GM18526 (cell line): ENCODE results near the gene GRM8.

Experiments
- POLR2A ChIP-seq: IDR thresholded peaks from 3 replicates; pipeline ENCODE4 v1.6.1; 2011; ENCODE audit not compliant: insufficient read length; ENCODE audit errors: extremely low read depth

GRM8 gene

DNA sequence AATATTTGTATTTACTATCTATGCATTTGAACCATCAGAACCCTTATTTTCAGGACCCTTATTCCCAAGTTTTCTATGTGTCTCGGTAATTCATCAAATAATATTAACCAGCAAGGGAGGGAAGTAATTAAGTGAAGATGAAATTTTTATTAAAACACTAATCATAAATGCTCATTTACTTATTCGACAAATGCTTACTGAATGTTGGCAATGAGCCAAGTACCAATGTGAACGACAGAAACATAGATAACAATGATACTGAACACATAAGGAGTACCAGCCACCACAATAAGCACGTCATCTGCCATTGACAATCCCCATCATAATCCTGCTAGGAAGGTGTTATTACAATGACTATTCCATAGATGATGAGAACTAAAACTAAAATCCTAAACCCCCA is 45.5 kb downstream of the GRM8 start:
- no peak for TF ChIP-seq POLR2A

DNA sequence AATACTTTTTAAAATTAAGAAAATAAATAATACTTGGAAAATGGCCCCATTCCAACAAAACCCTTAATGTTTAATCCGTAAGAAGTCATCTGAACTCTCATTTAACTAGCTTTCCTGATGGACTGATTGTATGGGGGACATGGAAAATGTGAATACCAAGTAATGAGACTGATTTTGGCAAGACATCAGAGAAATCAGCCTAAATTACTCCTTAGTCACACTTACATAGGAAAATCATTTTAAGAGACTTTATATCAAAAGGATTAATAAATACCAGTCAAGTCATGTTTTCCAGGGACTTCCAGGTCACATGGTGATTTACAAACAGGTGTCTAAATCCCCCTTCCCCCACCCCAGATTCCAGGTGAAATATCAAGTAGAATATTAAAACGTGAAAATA is 58.2 kb downstream of the GRM8 start:
- no peak for TF ChIP-seq POLR2A

DNA sequence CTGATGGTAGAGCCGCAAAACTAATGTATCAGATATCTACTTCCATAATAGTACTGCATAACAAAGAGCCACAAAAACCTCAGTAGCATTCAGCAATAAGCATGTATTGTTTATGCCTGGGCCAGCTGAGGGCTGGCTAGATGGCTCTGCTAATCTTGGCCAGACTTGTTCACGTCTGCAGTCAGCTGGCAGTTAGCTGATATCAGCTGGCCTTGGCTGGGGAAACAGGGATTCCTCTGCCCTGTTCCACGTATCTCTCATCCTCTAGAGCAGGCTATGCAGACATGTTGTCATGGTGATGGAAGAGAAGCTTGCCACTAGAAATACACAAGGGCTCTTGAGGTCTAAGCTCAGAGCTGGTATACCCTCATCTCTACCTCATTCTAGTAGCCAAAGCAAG is 62.9 kb downstream of the GRM8 start:
- TF ChIP-seq POLR2A, result no peak

DNA sequence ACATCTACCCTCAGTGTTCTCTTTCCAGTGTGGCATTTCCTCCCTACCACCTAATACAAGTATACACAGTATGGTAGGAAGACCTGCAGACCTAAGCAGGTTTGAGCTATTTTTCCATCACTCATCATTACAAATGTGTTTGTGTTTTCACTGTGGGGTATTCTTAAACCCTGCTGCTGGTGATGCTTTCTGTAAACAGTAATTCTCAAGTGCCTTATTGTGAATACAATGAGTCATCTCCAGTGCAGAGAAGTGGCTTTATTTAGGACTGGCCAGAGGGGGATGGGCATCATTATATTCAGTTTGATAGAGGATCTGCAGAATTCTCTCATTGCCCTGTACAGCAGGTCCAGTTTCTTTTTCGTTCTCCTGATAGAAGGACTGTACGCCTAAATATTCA is 63.7 kb downstream of the GRM8 start:
- no peak for TF ChIP-seq POLR2A

DNA sequence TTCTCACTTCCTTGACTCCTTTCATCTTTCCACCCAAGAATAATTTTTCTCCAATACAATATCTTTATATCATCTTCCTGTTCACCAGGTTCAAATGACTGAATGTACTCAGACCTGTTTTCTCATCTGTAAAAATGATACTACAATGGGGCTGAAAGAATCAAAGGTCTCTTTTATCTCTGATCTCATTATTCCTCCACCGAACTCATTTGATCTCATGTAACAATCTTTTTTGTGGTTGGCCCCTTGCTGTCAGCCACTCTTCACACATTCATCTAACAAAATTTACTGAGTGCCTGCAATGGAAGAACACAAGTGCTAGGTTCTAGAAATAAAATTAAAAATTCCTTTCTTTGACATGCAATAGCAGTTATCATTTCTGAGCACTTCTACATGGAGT is 65.0 kb downstream of the GRM8 start:
- TF ChIP-seq POLR2A, result no peak

DNA sequence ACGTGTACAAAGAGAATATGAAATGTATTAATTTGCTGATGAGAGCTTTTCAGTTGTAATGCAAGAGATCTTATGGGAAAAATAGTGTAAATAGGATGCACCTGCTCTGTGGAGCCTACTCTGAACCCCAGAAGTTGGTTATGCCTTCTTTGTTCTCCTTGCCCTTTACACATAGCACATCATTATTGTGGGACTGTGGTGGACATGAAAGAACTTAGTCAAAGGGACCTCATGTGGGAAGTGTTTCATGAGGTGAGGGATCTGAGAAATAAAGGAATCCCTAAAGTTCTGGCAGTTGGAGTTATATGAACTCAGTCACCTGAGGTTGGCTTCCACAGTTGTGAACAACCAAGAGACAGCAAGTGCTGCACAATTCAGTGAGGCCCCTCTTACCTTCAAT is 66.1 kb downstream of the GRM8 start:
- no peak for TF ChIP-seq POLR2A

DNA sequence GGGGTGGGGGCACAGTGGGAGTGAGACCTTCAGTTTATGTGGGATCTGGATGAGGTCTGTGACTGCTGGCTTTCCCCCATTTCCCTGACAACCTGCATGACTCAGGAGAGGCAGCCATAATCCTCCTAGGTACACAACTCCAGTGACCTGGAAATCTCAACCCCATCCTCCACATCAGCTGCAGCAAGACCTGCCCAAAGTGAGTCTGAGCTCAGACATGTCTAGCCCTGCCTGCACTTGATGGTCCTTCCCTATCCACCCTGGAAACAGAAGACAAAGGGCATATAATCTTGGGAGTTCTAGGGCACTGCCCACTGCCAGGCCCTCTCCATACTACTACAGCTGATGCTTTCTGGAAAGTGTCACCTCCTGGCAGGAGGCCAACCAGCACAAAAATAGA is 75.6 kb downstream of the GRM8 start:
- no peak for TF ChIP-seq POLR2A

DNA sequence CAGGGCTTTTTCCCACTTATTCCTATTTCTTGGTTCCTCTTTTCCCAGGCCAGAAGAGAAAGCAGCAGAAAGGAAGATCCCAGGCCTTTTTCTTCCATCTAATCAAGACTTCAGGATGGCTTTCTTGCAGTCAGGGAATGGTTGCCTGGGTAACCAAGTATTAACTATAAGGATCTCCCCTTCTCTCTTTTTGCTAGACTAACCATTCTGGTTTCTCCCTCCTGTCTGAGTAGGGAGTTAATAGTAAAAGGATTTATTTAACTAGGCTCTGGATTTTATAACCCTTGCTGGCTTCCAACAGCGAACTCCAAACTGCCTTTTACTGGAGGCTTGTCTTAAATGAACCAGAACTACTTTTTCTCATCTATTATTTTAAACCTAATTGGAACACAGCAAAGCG is 90.4 kb downstream of the GRM8 start:
- no peak for TF ChIP-seq POLR2A

DNA sequence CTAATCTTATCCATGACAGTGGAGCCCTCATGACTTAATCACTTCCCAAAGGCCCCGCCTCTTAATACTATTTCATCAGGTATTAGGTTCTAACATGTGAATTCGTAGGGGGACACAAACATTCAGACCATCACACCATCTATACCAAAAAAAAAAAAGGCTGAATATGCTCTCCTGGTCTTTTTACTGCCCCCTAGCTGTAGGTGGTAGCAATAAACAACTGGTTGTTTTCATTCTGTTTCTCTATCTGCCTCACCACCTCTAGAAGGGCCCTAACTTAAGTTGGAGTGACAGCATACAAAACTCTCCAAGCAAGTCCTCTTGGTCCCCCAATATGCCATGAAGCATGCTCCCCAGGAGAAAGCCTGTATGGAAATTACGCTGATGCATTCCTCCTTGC is 94.1 kb downstream of the GRM8 start:
- no peak for TF ChIP-seq POLR2A

DNA sequence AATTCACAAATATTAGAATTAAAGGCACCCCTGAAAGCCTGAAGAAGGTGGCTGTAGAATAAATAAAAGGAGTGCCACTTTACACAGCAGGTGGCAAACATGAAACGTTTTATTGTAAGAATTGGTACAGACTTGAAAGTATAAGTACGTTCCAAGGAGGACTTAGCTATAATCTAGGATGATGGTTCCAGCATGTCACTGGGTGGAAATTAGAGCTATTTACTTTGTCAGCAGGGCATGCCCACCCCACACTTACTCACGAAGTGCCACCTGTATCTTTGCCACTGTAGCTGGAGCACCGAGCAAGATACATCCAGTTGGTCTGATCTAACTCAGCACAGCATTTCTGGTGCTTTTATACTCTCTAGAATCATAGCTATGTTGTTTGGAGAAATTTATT is 97.8 kb downstream of the GRM8 start:
- TF ChIP-seq POLR2A, result no peak

DNA sequence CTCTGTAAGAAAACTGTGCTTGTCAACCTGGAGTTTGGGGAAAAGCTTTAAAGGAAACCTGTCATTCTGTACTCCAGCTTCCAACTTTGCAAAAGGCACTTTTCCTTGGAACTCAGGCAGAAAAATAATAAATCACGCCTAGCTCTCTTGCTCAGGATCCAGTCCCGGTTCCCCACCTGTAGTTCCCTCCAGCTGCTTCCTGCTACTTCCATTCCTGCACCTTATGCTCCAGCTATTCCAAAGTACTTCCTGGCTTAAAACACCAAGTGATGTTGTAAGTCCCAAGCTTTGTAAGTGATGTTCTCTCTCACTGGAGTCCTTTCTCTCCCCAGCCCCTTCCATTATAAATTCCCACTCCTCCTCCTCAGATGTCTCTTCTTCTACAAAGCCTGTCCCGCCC is 98.6 kb downstream of the GRM8 start:
- TF ChIP-seq POLR2A, result no peak

DNA sequence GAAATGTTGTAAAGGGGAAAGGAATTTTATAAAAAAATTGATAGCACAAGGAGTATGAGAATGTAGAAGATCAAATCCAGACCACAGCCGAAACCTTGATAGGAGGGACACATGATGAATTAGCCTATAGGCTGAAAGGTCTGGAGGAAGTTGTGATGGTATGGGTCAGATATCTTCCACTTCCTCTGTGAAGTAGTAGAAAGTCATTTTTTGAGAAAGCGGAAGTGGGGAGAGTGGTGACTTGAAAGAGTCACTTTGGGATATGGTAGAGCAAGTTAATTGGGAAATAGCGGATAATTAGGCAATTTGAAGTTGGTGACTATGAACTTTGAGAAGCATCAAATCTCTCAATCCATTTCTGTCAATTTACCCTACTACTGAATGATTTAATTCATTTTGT is 99.4 kb downstream of the GRM8 start:
- no peak for TF ChIP-seq POLR2A

DNA sequence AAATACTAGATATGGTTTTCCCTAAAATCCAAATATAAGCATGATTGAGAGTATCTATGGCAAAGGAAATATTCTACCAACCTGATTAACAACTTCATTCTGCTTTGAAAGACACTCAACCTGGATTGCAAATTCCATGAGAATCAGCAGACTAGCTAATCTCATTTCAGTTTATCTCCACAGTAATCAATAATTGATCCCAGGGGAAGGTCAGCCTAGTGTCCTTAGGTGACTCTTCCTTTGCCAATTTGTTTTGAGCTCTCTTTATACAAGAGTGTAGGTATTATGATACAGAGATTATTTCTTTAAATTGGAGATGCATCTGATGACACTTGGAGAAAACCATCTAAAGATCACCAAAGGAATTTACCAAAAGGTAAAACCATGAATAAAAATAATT is 100.3 kb downstream of the GRM8 start:
- TF ChIP-seq POLR2A, result no peak

DNA sequence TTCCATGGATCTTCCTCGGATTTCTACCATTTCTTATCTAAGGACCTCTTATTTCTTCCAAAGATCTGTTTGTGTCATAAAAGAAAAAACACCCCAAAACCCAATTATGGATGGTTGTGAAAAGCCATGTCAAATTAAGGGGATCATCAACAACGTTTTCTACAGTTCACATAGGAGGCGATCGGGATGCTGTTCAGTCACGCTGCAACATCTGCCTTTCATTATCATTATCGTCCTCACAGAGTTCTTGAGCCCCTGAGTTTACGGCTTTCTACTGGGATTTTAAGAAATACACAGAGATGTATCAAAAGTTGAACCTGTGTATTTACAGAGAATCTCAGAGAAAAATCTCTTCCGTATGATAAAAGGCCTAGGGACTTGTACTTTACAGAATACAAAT is 101.4 kb downstream of the GRM8 start:
- TF ChIP-seq POLR2A, result no peak

DNA sequence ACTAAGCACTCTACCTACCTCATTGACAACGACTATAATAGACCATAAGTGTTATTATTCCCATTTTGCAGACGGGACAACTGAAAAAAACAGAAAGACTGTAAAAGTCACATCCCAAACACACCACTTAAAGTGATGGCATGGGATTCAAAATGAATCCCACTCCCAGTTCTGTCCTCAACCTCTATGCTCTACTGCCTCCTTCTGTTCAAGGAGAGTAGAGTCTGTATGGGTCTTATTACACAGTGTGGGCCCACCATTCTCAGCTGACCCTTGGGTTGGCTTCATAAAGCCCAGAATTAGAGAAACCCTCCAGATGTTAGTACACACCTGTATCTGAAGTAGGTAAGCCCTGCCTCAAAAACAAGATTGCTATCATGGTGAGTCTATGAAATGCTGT is 102.2 kb downstream of the GRM8 start:
- no peak for TF ChIP-seq POLR2A

DNA sequence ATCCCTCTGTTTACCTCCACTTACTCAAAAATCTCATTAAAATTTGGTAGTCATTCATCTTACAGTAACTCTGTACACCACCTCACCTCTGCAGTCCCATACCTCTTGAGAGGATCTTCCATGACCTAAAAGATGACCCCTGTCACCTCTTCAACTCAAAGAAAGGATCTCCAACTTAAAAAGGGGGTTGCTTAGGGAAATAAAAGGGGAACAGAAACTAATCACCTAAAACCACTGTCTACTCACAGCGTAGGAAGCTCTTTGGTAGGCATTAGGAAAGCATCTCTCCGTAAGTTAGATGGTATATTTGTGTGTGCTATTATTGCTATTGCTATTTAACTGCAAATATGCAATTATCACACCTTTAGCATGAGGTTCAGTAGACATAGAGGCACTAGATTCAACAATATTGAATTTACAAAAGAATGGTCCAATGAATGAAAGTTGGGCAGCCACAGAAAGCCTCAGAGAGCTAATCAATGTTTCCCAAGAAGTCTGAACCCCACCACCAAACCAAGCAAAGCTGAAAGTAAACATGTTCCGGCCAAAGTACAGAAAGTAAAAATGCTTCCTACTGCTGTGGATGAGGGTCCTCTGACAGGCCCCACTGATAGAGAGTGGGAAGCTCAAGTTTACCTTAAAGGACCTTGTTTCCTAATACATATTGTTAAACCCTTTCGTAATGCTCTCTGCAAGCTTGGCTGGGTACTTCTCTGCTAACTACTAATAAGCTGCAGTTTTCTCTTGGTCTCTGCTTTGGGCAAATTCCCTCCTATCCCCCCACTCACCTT is 105.8 kb downstream of the GRM8 start:
- no peak for TF ChIP-seq POLR2A

DNA sequence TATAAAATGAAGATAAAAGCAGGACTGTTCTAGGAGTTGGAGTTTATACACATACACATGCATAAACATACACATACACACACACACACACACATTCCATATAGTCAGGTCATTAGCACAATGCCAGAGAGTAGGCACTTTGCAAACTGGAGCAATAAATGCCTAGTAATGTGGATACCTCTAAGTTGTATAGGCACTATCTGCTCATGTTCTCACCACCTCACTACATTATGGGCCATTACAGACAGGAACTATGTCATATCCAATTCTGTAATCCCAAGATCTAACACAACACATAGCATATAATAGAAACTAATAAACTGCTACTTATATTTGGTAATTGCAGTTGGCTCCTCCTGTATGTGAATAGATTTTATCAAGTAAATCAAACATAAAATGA is 115.6 kb downstream of the GRM8 start:
- no peak for TF ChIP-seq POLR2A
